RWPE2 (cell line): ENCODE measurements around the gene AGPAT2.

Experiments
- ATAC-seq: fragments of 200-7000 bp; cut with Tn5 transposase; 3 replicates; pipeline ENCODE4 v1.9.1; 2021; ENCODE audit warnings: low read depth
- DNase-seq: peaks from one replicate; pipeline ENCODE4 v3.0.0-alpha.2; 2020; ENCODE audit warnings: low spot score
- H3K27ac ChIP-seq: fragments of 450-650 bp; 2 replicates; pipeline ENCODE4 v1.5.1; 2017; ENCODE audit warnings: mild to moderate bottlenecking; ENCODE audit not compliant: poor library complexity, severe bottlenecking
- H3K27me3 ChIP-seq: fragments of 250-450 bp; sonication (Bioruptor Pico); 2 replicates; pipeline ENCODE4 v1.5.1; 2021; ENCODE audit warnings: mild to moderate bottlenecking, moderate library complexity; ENCODE audit not compliant: insufficient read depth, poor library complexity, severe bottlenecking
- H3K36me3 ChIP-seq: fragments of 250-450 bp; sonication (Bioruptor Pico); 2 replicates; pipeline ENCODE4 v1.5.1; 2020; ENCODE audit warnings: low read depth, mild to moderate bottlenecking, moderate library complexity
- H3K4me1 ChIP-seq: fragments of 250-450 bp; sonication (Bioruptor Pico); 2 replicates; pipeline ENCODE4 v1.5.1; 2021; ENCODE audit warnings: mild to moderate bottlenecking, moderate library complexity; ENCODE audit not compliant: insufficient read depth, poor library complexity, severe bottlenecking
- H3K4me3 ChIP-seq: fragments of 250-450 bp; sonication (Bioruptor Pico); 2 replicates; pipeline ENCODE4 v1.5.1; 2021; ENCODE audit warnings: mild to moderate bottlenecking, moderate library complexity; ENCODE audit not compliant: severe bottlenecking
- H3K9me3 ChIP-seq: fragments of 250-450 bp; sonication (Bioruptor Pico); 2 replicates; pipeline ENCODE4 v1.5.1; 2021; ENCODE audit warnings: mild to moderate bottlenecking, moderate library complexity; ENCODE audit not compliant: severe bottlenecking
- CTCF ChIP-seq: fragments of 450-650 bp; IDR thresholded peaks from one replicate; pipeline ENCODE4 v1.5.1; 2017; ENCODE audit warnings: mild to moderate bottlenecking, moderate library complexity; ENCODE audit not compliant: poor library complexity, severe bottlenecking

The AGPAT2 gene

GRCh38 chr9:136682710-136683109 is 4.5 kb downstream of the AGPAT2 start:
- Histone ChIP-seq H3K4me1 (peaks cover 3% of the 10 kb centered on the region), H3K36me3 (no peaks in the 10 kb centered on the region), H3K4me3 (no peak overlapping the region), H3K27me3 (no peaks in the 10 kb centered on the region), H3K9me3 (no peaks in the 10 kb centered on the region), H3K27ac (no peak overlapping the region)
- DNase-seq (no peak), ATAC-seq (no peak)
- TF ChIP-seq CTCF: no peak

- no peak for TF ChIP-seq CTCF
- Histone ChIP-seq H3K9me3 (no peaks in the 10 kb centered on the region), H3K27ac (no peak overlapping the region), H3K36me3 (no peaks in the 10 kb centered on the region), H3K4me1 (peaks cover 3% of the 10 kb centered on the region), H3K27me3 (no peaks in the 10 kb centered on the region), H3K4me3 (no peak overlapping the region)
- no peak for DNase-seq
- no peak for ATAC-seq
Observed at GRCh38 chr9:136681945-136682699, 5.1 kb downstream of the AGPAT2 start.

GRCh38 chr9:136681029-136681428 is 6.2 kb downstream of the AGPAT2 start:
- Histone ChIP-seq H3K9me3 (no peaks in the 10 kb centered on the region), H3K4me3 (no peak overlapping the region), H3K27me3 (no peaks in the 10 kb centered on the region), H3K4me1 (peaks cover 3% of the 10 kb centered on the region), H3K27ac (no peak overlapping the region), H3K36me3 (no peaks in the 10 kb centered on the region)
- DNase-seq (no peak), ATAC-seq (no peak)
- no peak for TF ChIP-seq CTCF

- H3K27ac ChIP-seq: no peak overlapping the region
- H3K4me3 ChIP-seq: no peak overlapping the region
- H3K27me3 ChIP-seq: no peaks in the 10 kb centered on the region
- DNase-seq (no peak), ATAC-seq (no peak)
- H3K9me3 ChIP-seq: no peaks in the 10 kb centered on the region
- peaks cover under 1% of the 10 kb centered on the region; the same call in 1 of the 2 replicates for H3K36me3 ChIP-seq
- TF ChIP-seq CTCF: no peak
- no peaks in the 10 kb centered on the region for H3K4me1 ChIP-seq
Observed at GRCh38 chr9:136679431-136679941, 7.8 kb downstream of the AGPAT2 start.

GRCh38 chr9:136678624-136679023 is 8.6 kb downstream of the AGPAT2 start:
- Histone ChIP-seq H3K9me3 (no peaks in the 10 kb centered on the region), H3K36me3 (peaks cover 3% of the 10 kb centered on the region; the same call in 1 of the 2 replicates), H3K4me1 (no peaks in the 10 kb centered on the region), H3K27ac (no peak overlapping the region), H3K27me3 (no peaks in the 10 kb centered on the region), H3K4me3 (no peak overlapping the region)
- DNase-seq: no peak
- no peak for ATAC-seq
- TF ChIP-seq CTCF: no peak
